GM18909 (cell line): ENCODE measurements around the gene DECR2.

Experiments used
- ATAC-seq: cut with Tn5 transposase; IDR thresholded peaks from one replicate; pipeline ENCODE4 v1.9.1; 2021; ENCODE audit warnings: mild to moderate bottlenecking; ENCODE audit not compliant: unreplicated experiment, poor library complexity

DECR2 gene

GRCh38 chr16:364595-365491, 36.8 kb upstream of the DECR2 start:
- no peak for ATAC-seq

- no peak for ATAC-seq
Measured at GRCh38 chr16:366476-366875, 35.2 kb upstream of the DECR2 start.

GRCh38 chr16:367333-367903, 34.3 kb upstream of the DECR2 start:
- no peak for ATAC-seq

GRCh38 chr16:368388-369158, 33.1 kb upstream of the DECR2 start:
- ATAC-seq = no peak

- ATAC-seq = no peak
Measured at GRCh38 chr16:369275-369865, 32.3 kb upstream of the DECR2 start.

GRCh38 chr16:369866-370436, 31.7 kb upstream of the DECR2 start:
- ATAC-seq = no peak

GRCh38 chr16:370443-370842, 31.2 kb upstream of the DECR2 start, which contains the start of gene MRPL28:
TSS of gene MRPL28 (minus strand) at chr16:370538. CDS start at chr16:370218, 320 bp downstream.
- peak; percentile 83 for ATAC-seq

- no peak for ATAC-seq
Measured at GRCh38 chr16:370979-371514, 30.6 kb upstream of the DECR2 start.

- ATAC-seq = no peak
Measured at GRCh38 chr16:371515-372301, 30.0 kb upstream of the DECR2 start.

GRCh38 chr16:372302-372983, 29.2 kb upstream of the DECR2 start:
- ATAC-seq = no peak

- ATAC-seq = no peak
Measured at GRCh38 chr16:373020-373598, 28.6 kb upstream of the DECR2 start.

- no peak for ATAC-seq
Measured at GRCh38 chr16:373848-374615, 27.7 kb upstream of the DECR2 start.

GRCh38 chr16:374616-374926, 27.1 kb upstream of the DECR2 start:
- no peak for ATAC-seq

- ATAC-seq = no peak
Measured at GRCh38 chr16:375212-375611, 26.5 kb upstream of the DECR2 start.

GRCh38 chr16:375927-376816, 25.5 kb upstream of the DECR2 start:
- no peak for ATAC-seq

- ATAC-seq = no peak
Measured at GRCh38 chr16:376817-377418, 24.8 kb upstream of the DECR2 start.
